ENCODE results near the gene PRAME.
A peak's percentile ranks its signal among the peaks of the same experiment; 100 is the strongest.

Gene PRAME

GRCh38 chr22:22579869-22580604 is 21.0 kb upstream of the PRAME start:
- DNase-seq = no peak

- no peak for DNase-seq
These were observed 19.8 kb upstream of the PRAME start for GRCh38 chr22:22578702-22579424.

GRCh38 chr22:22576989-22577427 is 17.9 kb upstream of the PRAME start:
- DNase-seq = no peak

- DNase-seq = peak; percentile 29
These were observed 17.4 kb upstream of the PRAME start for GRCh38 chr22:22576244-22576988.

GRCh38 chr22:22574361-22574760 is 15.3 kb upstream of the PRAME start:
- no peak for DNase-seq

GRCh38 chr22:22573047-22573889 is 14.2 kb upstream of the PRAME start:
- DNase-seq = no peak

GRCh38 chr22:22571862-22572261 is 12.8 kb upstream of the PRAME start:
- DNase-seq = no peak

- no peak for DNase-seq
These were observed 12.4 kb upstream of the PRAME start for GRCh38 chr22:22571429-22571828.

GRCh38 chr22:22569218-22569617 is 10.2 kb upstream of the PRAME start:
- DNase-seq = no peak

- no peak for DNase-seq
These were observed 6.9 kb upstream of the PRAME start for GRCh38 chr22:22565981-22566380.

GRCh38 chr22:22558071-22558971 is 744 bp downstream of the PRAME start:
- no peak for DNase-seq

- no peak for DNase-seq
These were observed 1.8 kb downstream of the PRAME start for GRCh38 chr22:22556995-22557925.

GRCh38 chr22:22556578-22556977 is 2.5 kb downstream of the PRAME start:
- no peak for DNase-seq

GRCh38 chr22:22555596-22555995 is 3.5 kb downstream of the PRAME start:
- DNase-seq = no peak

GRCh38 chr22:22554587-22555284 is 4.3 kb downstream of the PRAME start:
- no peak for DNase-seq

GRCh38 chr22:22553735-22554586 is 5.1 kb downstream of the PRAME start:
- DNase-seq = no peak

GRCh38 chr22:22553141-22553540 is 5.9 kb downstream of the PRAME start:
- no peak for DNase-seq

GRCh38 chr22:22552630-22553029 is 6.4 kb downstream of the PRAME start:
- no peak for DNase-seq
